HepG2 (cell line): Measurements from ENCODE around the gene MAGIX. TPM values are rescaled to one million over a fixed set of nuclear protein-coding genes. Genes with fewer than 3 reads are reported as not detected.

ENCODE experiments used
- ATAC-seq: fragments of 200-7000 bp; cut with Tn5 transposase; 3 replicates; pipeline ENCODE4 v1.9.1; 2020; ENCODE audit warnings: mild to moderate bottlenecking, moderate library complexity
- BruUV-seq: library from RNA; stranded (reverse); fragments of 400-500 nt; replicated peaks from 2 replicates; lab custom pipeline; 2021; lab: Mats Ljungman, UMichigan
- CTCF ChIA-PET: fragments of 300-600 bp; formaldehyde crosslinking; extraction: SDS; loops from one replicate; lab custom pipeline; 2021; ENCODE audit warnings: low total read pairs, inconsistent platforms, low intra/inter-chr PET ratio; lab: Yijun Ruan, JAX
- POLR2A ChIA-PET: fragments of 350-600 bp; sonication (Branson Sonifier 250); formaldehyde crosslinking; loops from one replicate; lab custom pipeline; 2020; ENCODE audit warnings: antibody characterized with exemption, inconsistent platforms; lab: Yijun Ruan, JAX
- DNase-seq: peaks from one replicate; pipeline ENCODE4 v3.0.0-alpha.2; 2015; ENCODE audit warnings: low spot score
- FAIRE-seq: peaks from 3 replicates; lab custom pipeline; 2011; peaks lifted over from hg19 to GRCh38; lab: Jason Lieb, UNC
- H2AFZ ChIP-seq: one replicate; pipeline ENCODE4 v1.6.1; 2011; ENCODE audit warnings: low read length, inconsistent platforms
- H3K27ac ChIP-seq: fragments of 300-600 bp; 3 replicates; pipeline ENCODE4 v1.8.0; 2011; ENCODE audit warnings: mixed run types, mild to moderate bottlenecking, mixed read lengths, low read length, inconsistent platforms; ENCODE audit not compliant: insufficient read depth; ENCODE audit errors: extremely low read length
- H3K27me3 ChIP-seq, 2 experiments: fragments of 200-600 bp in 1 of 2; 2 replicates in 1 of 2; 3 replicates in 1 of 2; pipeline versions ENCODE4 v1.6.0 to v1.8.0; 2011; ENCODE audit warnings: low read length in 2 of 2, mild to moderate bottlenecking in 2 of 2, moderate library complexity in 2 of 2, inconsistent platforms in 1 of 2; ENCODE audit not compliant: insufficient read depth in 2 of 2, control insufficient read depth in 1 of 2
- H3K36me3 ChIP-seq, 2 experiments: fragments of 200-600 bp in 1 of 2; replicated peaks in 1 of 2; 2 replicates in 1 of 2; 3 replicates in 1 of 2; pipeline versions ENCODE4 v1.5.1 to v1.8.0; 2011; ENCODE audit warnings: low read length in 2 of 2, inconsistent platforms in 1 of 2; ENCODE audit not compliant: insufficient read depth in 2 of 2, control insufficient read depth in 1 of 2
- H3K4me1 ChIP-seq: 2 replicates; pipeline ENCODE4 v1.5.1; 2012; ENCODE audit warnings: low read length, inconsistent platforms; ENCODE audit not compliant: insufficient read depth
- H3K4me2 ChIP-seq: 2 replicates; pipeline ENCODE4 v1.6.0; 2011; ENCODE audit warnings: low read depth, low read length, inconsistent platforms
- H3K4me3 ChIP-seq, 3 experiments: fragments of 200-600 bp in 1 of 3; sonication (generic), shearing (Covaris generic) in 1 of 3; replicated peaks in 1 of 3; 2 replicates each; pipeline ENCODE4 v1.5.1; 2011 to 2016; ENCODE audit warnings: low read length in 3 of 3, inconsistent platforms in 2 of 3, low read depth in 2 of 3, mild to moderate bottlenecking in 2 of 3, control low read depth in 1 of 3, mixed read lengths in 1 of 3; ENCODE audit not compliant: insufficient read depth in 1 of 3
- H3K79me2 ChIP-seq: one replicate; pipeline ENCODE4 v1.6.1; 2011; ENCODE audit warnings: low read length, inconsistent platforms; ENCODE audit not compliant: insufficient read depth
- H3K9ac ChIP-seq: 2 replicates; pipeline ENCODE4 v1.6.0; 2011; ENCODE audit warnings: mild to moderate bottlenecking, low read depth, low read length, inconsistent platforms; ENCODE audit not compliant: insufficient read depth
- H3K9me3 ChIP-seq: 2 replicates; pipeline ENCODE4 v1.5.1; 2012; ENCODE audit warnings: mild to moderate bottlenecking, low read length
- H4K20me1 ChIP-seq: 2 replicates; pipeline ENCODE4 v1.6.0; 2011; ENCODE audit warnings: inconsistent platforms, mild to moderate bottlenecking, low read length, moderate library complexity; ENCODE audit not compliant: insufficient read depth
- CBX1 ChIP-seq: IDR thresholded peaks from one replicate; pipeline ENCODE4 v1.6.1; 2016; ENCODE audit warnings: antibody characterized with exemption, low read depth
- CREB1 ChIP-seq, 2 experiments: fragments of 450-650 bp in 1 of 2; IDR thresholded peaks; 2 replicates each; pipeline ENCODE4 v1.6.1; 2016 to 2017; ENCODE audit warnings: control low read depth in 1 of 2, mild to moderate bottlenecking in 1 of 2, missing compliant biosample characterization in 1 of 2, missing genetic modification characterization in 1 of 2
- LCORL ChIP-seq, 2 experiments: fragments of 450-650 bp in 1 of 2; sonication (generic) in 1 of 2; formaldehyde crosslinking in 1 of 2; IDR thresholded peaks; 2 replicates each; pipeline versions ENCODE4 v1.5.0 to v1.6.1; 2017 to 2020; ENCODE audit warnings: antibody characterized with exemption in 1 of 2, missing genetic modification reagents in 1 of 2
- MIER3 ChIP-seq: IDR thresholded peaks from 2 replicates; pipeline ENCODE4 v1.6.1; 2016; ENCODE audit warnings: missing compliant biosample characterization, borderline replicate concordance
- PPARG ChIP-seq: conservative IDR thresholded peaks from 2 replicates; pipeline ENCODE4 v1.6.1; 2016; ENCODE audit warnings: missing biosample characterization, missing genetic modification reagents
- RBM39 ChIP-seq: fragments of 200-400 bp; formaldehyde crosslinking; IDR thresholded peaks from one replicate; pipeline ENCODE4 v1.6.1; 2018; ENCODE audit warnings: antibody characterized with exemption, mild to moderate bottlenecking, low read depth, low read length; ENCODE audit not compliant: poor library complexity, severe bottlenecking
- TBL1XR1 ChIP-seq: fragments of 150-350 bp; IDR thresholded peaks from 2 replicates; pipeline ENCODE4 v1.6.1; 2014; ENCODE audit warnings: borderline replicate concordance, low read length; ENCODE audit not compliant: partially characterized antibody
- ZNF224 ChIP-seq: sonication (generic); formaldehyde crosslinking; IDR thresholded peaks from 2 replicates; pipeline ENCODE4 v1.5.0; 2020; ENCODE audit warnings: mild to moderate bottlenecking, missing genetic modification reagents
- ZNF558 ChIP-seq: sonication (generic); formaldehyde crosslinking; IDR thresholded peaks from 2 replicates; pipeline ENCODE4 v1.9.0; 2022; ENCODE audit warnings: mild to moderate bottlenecking, missing genetic modification reagents, borderline replicate concordance
- WGBS: methylation state at CpG from one replicate; pipeline ENCODE4 v1.1.6; 2017; ENCODE audit warnings: low lambda C conversion rate; 5-methylcytosine and 5-hydroxymethylcytosine counted together
- in situ Hi-C: cut with HindIII; loops from 2 replicates; pipeline ENCODE4 v1.10.0; 2017; ENCODE audit warnings: low pct_unique_long_range_greater_than_20kb; ENCODE audit not compliant: extremely low pct_ligation_motif_present
- intact Hi-C: fragments of 100-400 bp; cut with micrococcal nuclease; formaldehyde crosslinking; loops from one replicate; pipeline ENCODE4 v1.10.0; 2022; ENCODE audit not compliant: unreplicated experiment
- polyA plus RNA-seq, 8 experiments: library from polyadenylated mRNA; depleted of rRNA in 3 of 8; stranded (reverse) in 7 of 8; unstranded in 1 of 8; fragments of >200 nt; fragmentation: Illumina TruSeq in 4 of 8; extraction: Trizol in 4 of 8; gene quantifications; 2 replicates each; pipeline versions ENCODE4 v1.2.1 to v1.2.3, GENCODE V29; 2011 to 2016; ENCODE audit warnings: low read depth in 4 of 8, missing spikeins in 1 of 8, mixed read lengths in 1 of 8; ENCODE audit not compliant: insufficient read depth in 1 of 8
- total RNA-seq, 5 experiments: library from RNA; depleted of rRNA; stranded (reverse); fragments of >200 nt; fragmentation: Illumina TruSeq; extraction: Trizol; gene quantifications; 2 replicates each; pipeline ENCODE4 v1.2.3, GENCODE V29; 2016; ENCODE audit warnings: low read depth in 1 of 5
- TF ChIP-seq, protein P1 (sequence below): IDR thresholded peaks from 2 replicates; pipeline ENCODE4 v1.6.1; 2012; ENCODE audit warnings: low read length, improper control_type of control experiment
- TF ChIP-seq, protein P2 (sequence below): sonication (generic); formaldehyde crosslinking; IDR thresholded peaks from 2 replicates; pipeline ENCODE4 v1.5.0; 2020; ENCODE audit warnings: mild to moderate bottlenecking, missing genetic modification reagents
- TF ChIP-seq, protein P3 (sequence below), 2 experiments: fragments of 450-650 bp in 1 of 2; sonication (generic) in 1 of 2; formaldehyde crosslinking; IDR thresholded peaks; 2 replicates each; pipeline versions ENCODE4 v1.5.0 to v1.8.0; 2020 to 2022; ENCODE audit warnings: mild to moderate bottlenecking in 1 of 2, missing genetic modification reagents in 1 of 2

MAGIX gene
- total and polyA plus RNA-seq, 2 of the 13 experiments (the other 11 are each of a cell fraction or from before 2014, with no cell fraction given): 0.63 to 1.2 TPM

DNA sequence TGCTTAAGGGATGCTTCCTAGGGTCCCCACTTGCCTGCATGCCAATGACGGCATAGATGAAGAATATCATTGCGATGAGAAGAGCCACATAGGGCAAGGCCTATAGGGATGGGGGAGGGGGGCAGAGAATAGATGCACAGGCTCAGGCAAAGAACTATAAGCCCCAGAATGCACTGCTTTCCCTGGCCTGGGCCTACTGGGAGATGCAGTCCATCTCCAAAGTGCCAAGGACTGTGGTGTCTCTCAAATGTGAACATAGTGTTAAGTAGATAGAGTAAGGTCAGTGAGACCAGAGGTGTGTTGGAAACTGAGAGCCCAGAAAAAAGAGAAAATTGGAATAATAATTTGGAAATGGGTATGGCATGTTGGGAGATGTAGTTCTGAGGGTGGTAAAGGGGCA is 49.7 kb downstream of the MAGIX start:
- H4K20me1 ChIP-seq: no peaks in the 10 kb centered on the region
- ChIA-PET POLR2A (no interaction called here), CTCF (no interaction called here)
- H3K9me3 ChIP-seq: no peaks in the 10 kb centered on the region
- intact Hi-C loops (no loop called here), in situ Hi-C loops (no loop called here)
- H3K4me2 ChIP-seq: no peak overlapping the region
- TF ChIP-seq TBL1XR1 (no peak), ZNF558 (CRISPR knock-in tag) (no peak), CBX1 (no peak), MIER3 (CRISPR knock-in tag) (no peak), ZNF224 (CRISPR knock-in tag) (no peak)
- no peak overlapping the region for H3K27ac ChIP-seq
- H3K9ac ChIP-seq: no peak overlapping the region
- H3K79me2 ChIP-seq: no peaks in the 10 kb centered on the region
- H3K27me3 ChIP-seq: no peaks in the 10 kb centered on the region
- H3K36me3 ChIP-seq: no peaks in the 10 kb centered on the region
- FAIRE-seq (no peak), ATAC-seq (no peak), DNase-seq (no peak)
- 0% methylated on average over 1 of the region's 2 CpGs for WGBS
- no peak overlapping the region for H3K4me3 ChIP-seq
- BruUV-seq: no TSS peak
- no peaks in the 10 kb centered on the region for H3K4me1 ChIP-seq
- H2AFZ ChIP-seq: no peak overlapping the region

DNA sequence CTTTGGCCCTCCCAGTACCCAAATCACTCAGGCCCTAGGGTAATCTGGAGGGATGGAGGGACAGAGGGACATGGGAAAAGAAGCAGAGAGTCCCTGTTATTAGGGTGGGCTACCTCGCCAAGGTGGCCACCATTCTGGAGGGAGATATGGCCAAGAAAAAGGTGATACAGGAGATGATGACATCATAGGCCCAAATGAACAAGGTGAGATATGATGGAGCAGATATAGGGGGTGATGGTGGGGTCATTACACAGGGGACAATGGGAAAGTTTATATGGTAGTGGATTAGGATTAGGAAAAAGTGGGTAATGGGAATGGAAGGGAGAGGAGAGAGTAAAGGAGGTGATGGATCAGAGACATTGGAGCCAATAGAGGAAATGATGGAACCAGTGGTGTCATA is 50.3 kb downstream of the MAGIX start:
- FAIRE-seq: no peak
- Histone ChIP-seq H3K9me3 (no peaks in the 10 kb centered on the region), H3K4me3 (no peak overlapping the region), H3K4me2 (no peak overlapping the region), H3K27me3 (no peaks in the 10 kb centered on the region), H4K20me1 (no peaks in the 10 kb centered on the region), H3K27ac (no peak overlapping the region), H3K36me3 (no peaks in the 10 kb centered on the region), H2AFZ (no peak overlapping the region), H3K9ac (no peak overlapping the region), H3K4me1 (no peaks in the 10 kb centered on the region), H3K79me2 (no peaks in the 10 kb centered on the region)
- no peak for DNase-seq
- intact Hi-C loops (no loop called here), in situ Hi-C loops (no loop called here)
- no TSS peak for BruUV-seq
- WGBS: 9% methylated on average over 1 of the region's 1 CpG
- POLR2A ChIA-PET: no interaction called here
- no peak for ATAC-seq
- CTCF ChIA-PET: no interaction called here
- TF ChIP-seq, protein P1, sequence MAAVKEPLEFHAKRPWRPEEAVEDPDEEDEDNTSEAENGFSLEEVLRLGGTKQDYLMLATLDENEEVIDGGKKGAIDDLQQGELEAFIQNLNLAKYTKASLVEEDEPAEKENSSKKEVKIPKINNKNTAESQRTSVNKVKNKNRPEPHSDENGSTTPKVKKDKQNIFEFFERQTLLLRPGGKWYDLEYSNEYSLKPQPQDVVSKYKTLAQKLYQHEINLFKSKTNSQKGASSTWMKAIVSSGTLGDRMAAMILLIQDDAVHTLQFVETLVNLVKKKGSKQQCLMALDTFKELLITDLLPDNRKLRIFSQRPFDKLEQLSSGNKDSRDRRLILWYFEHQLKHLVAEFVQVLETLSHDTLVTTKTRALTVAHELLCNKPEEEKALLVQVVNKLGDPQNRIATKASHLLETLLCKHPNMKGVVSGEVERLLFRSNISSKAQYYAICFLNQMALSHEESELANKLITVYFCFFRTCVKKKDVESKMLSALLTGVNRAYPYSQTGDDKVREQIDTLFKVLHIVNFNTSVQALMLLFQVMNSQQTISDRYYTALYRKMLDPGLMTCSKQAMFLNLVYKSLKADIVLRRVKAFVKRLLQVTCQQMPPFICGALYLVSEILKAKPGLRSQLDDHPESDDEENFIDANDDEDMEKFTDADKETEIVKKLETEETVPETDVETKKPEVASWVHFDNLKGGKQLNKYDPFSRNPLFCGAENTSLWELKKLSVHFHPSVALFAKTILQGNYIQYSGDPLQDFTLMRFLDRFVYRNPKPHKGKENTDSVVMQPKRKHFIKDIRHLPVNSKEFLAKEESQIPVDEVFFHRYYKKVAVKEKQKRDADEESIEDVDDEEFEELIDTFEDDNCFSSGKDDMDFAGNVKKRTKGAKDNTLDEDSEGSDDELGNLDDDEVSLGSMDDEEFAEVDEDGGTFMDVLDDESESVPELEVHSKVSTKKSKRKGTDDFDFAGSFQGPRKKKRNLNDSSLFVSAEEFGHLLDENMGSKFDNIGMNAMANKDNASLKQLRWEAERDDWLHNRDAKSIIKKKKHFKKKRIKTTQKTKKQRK: no peak
- TF ChIP-seq LCORL (IDR thresholded peaks at IDR 0.05): no peak
- no peak for TF ChIP-seq LCORL (CRISPR knock-in tag; IDR thresholded peaks at IDR 0.05)
- TF ChIP-seq, protein P2, sequence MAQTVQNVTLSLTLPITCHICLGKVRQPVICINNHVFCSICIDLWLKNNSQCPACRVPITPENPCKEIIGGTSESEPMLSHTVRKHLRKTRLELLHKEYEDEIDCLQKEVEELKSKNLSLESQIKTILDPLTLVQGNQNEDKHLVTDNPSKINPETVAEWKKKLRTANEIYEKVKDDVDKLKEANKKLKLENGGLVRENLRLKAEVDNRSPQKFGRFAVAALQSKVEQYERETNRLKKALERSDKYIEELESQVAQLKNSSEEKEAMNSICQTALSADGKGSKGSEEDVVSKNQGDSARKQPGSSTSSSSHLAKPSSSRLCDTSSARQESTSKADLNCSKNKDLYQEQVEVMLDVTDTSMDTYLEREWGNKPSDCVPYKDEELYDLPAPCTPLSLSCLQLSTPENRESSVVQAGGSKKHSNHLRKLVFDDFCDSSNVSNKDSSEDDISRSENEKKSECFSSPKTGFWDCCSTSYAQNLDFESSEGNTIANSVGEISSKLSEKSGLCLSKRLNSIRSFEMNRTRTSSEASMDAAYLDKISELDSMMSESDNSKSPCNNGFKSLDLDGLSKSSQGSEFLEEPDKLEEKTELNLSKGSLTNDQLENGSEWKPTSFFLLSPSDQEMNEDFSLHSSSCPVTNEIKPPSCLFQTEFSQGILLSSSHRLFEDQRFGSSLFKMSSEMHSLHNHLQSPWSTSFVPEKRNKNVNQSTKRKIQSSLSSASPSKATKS (CRISPR knock-in tag): no peak
- peak; percentile 36; the same call in 1 of the 2 replicates for TF ChIP-seq CREB1 (IDR thresholded peaks at IDR 0.05)
- no peak for TF ChIP-seq CREB1 (CRISPR knock-in tag; IDR thresholded peaks at IDR 0.05)
- TF ChIP-seq PPARG: no peak
- no peak for TF ChIP-seq RBM39
- TF ChIP-seq, protein P3, sequence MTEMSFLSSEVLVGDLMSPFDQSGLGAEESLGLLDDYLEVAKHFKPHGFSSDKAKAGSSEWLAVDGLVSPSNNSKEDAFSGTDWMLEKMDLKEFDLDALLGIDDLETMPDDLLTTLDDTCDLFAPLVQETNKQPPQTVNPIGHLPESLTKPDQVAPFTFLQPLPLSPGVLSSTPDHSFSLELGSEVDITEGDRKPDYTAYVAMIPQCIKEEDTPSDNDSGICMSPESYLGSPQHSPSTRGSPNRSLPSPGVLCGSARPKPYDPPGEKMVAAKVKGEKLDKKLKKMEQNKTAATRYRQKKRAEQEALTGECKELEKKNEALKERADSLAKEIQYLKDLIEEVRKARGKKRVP (CRISPR knock-in tag; IDR thresholded peaks at IDR 0.05): no peak
